GM23248 (cell line): ENCODE data around the gene TAPT1. TPM values are rescaled to one million over a fixed set of nuclear protein-coding genes. Genes with fewer than 3 reads are reported as not detected.

Experiments
- DNase-seq: peaks from one replicate; pipeline ENCODE4 v3.0.0-alpha.2; 2015
- H2AFZ ChIP-seq: fragments of 200-600 bp; sonication (generic); 2 replicates; pipeline ENCODE4 v1.6.1; 2016; ENCODE audit warnings: antibody characterized with exemption
- H3F3A ChIP-seq: fragments of 200-600 bp; sonication (generic); 2 replicates; pipeline ENCODE4 v1.6.1; 2016; ENCODE audit warnings: mild to moderate bottlenecking, antibody characterized with exemption, mixed run types; ENCODE audit not compliant: insufficient read depth
- H3K27ac ChIP-seq: fragments of 200-600 bp; sonication (generic); 2 replicates; pipeline ENCODE4 v1.5.1; 2016; ENCODE audit warnings: mild to moderate bottlenecking
- H3K27me3 ChIP-seq: fragments of 200-600 bp; sonication (generic); replicated peaks from 2 replicates; pipeline ENCODE4 v1.6.1; 2016; ENCODE audit warnings: mild to moderate bottlenecking; ENCODE audit not compliant: insufficient read depth
- H3K36me3 ChIP-seq: fragments of 200-600 bp; sonication (generic); 2 replicates; pipeline ENCODE4 v1.6.1; 2016; ENCODE audit warnings: low read depth, mild to moderate bottlenecking
- H3K4me1 ChIP-seq: fragments of 200-600 bp; sonication (generic); 2 replicates; pipeline ENCODE4 v1.6.1; 2016; ENCODE audit warnings: mild to moderate bottlenecking; ENCODE audit not compliant: insufficient read depth
- H3K4me2 ChIP-seq: fragments of 200-600 bp; sonication (generic); one replicate; pipeline ENCODE4 v1.6.1; 2016; ENCODE audit warnings: mild to moderate bottlenecking; ENCODE audit not compliant: unreplicated experiment
- H3K4me3 ChIP-seq: fragments of 200-600 bp; sonication (generic); 2 replicates; pipeline ENCODE4 v1.5.1; 2016; ENCODE audit warnings: mild to moderate bottlenecking
- H3K79me2 ChIP-seq: fragments of 200-600 bp; sonication (generic); 2 replicates; pipeline ENCODE4 v1.6.1; 2016; ENCODE audit warnings: mild to moderate bottlenecking; ENCODE audit not compliant: insufficient read depth
- H3K9ac ChIP-seq: fragments of 200-600 bp; sonication (generic); 2 replicates; pipeline ENCODE4 v1.6.1; 2016; ENCODE audit warnings: mild to moderate bottlenecking
- H3K9me2 ChIP-seq: fragments of 200-600 bp; sonication (generic); 2 replicates; pipeline ENCODE4 v1.6.1; 2016; ENCODE audit warnings: mixed run types, mild to moderate bottlenecking, moderate library complexity; ENCODE audit not compliant: insufficient read depth
- H3K9me3 ChIP-seq: fragments of 200-600 bp; sonication (generic); one replicate; pipeline ENCODE4 v1.6.1; 2017; ENCODE audit warnings: low read depth
- H4K20me1 ChIP-seq: fragments of 200-600 bp; sonication (generic); 2 replicates; pipeline ENCODE4 v1.6.0; 2016; ENCODE audit not compliant: insufficient read depth
- EZH2 ChIP-seq: fragments of 200-600 bp; sonication (generic); IDR thresholded peaks from 2 replicates; pipeline ENCODE4 v1.6.1; 2018; ENCODE audit warnings: antibody characterized with exemption, mild to moderate bottlenecking; ENCODE audit not compliant: insufficient read depth, poor library complexity, severe bottlenecking
- EZH2phosphoT487 ChIP-seq: fragments of 200-600 bp; sonication (generic); IDR thresholded peaks from 2 replicates; pipeline ENCODE4 v1.6.1; 2018; ENCODE audit warnings: antibody characterized with exemption, moderate library complexity, mild to moderate bottlenecking, low read depth; ENCODE audit not compliant: insufficient read depth
- WGBS, 2 experiments: methylation state at CpG; one replicate each; pipeline ENCODE4 v1.1.6; 2015 to 2017; ENCODE audit warnings: low lambda C conversion rate in 2 of 2, low coverage in 1 of 2; ENCODE audit errors: missing lambda C conversion rate in 2 of 2; 5-methylcytosine and 5-hydroxymethylcytosine counted together
- in situ Hi-C: fragments of 300-500 bp; cut with MboI; formaldehyde crosslinking; loops from 2 replicates; pipeline ENCODE4 v1.15.0; 2020
- polyA plus RNA-seq: library from polyadenylated mRNA; unstranded; fragments of >200 nt; fragmentation: Nextera tagmentation; extraction: Ambion mirVana; gene quantifications from 2 replicates; pipeline ENCODE4 v1.2.1, GENCODE V29; 2016
- total RNA-seq: library from RNA; depleted of rRNA; stranded (reverse); fragments of >200 nt; shearing (Covaris generic); gene quantifications from 2 replicates; pipeline ENCODE4 v1.2.3, GENCODE V29; 2014; rRNA removed

TAPT1 gene, protein sequence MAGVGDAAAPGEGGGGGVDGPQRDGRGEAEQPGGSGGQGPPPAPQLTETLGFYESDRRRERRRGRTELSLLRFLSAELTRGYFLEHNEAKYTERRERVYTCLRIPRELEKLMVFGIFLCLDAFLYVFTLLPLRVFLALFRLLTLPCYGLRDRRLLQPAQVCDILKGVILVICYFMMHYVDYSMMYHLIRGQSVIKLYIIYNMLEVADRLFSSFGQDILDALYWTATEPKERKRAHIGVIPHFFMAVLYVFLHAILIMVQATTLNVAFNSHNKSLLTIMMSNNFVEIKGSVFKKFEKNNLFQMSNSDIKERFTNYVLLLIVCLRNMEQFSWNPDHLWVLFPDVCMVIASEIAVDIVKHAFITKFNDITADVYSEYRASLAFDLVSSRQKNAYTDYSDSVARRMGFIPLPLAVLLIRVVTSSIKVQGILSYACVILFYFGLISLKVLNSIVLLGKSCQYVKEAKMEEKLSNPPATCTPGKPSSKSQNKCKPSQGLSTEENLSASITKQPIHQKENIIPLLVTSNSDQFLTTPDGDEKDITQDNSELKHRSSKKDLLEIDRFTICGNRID
- 13.2 and 16.8 TPM in 2 replicates for total RNA-seq
- 7.8 and 9.7 TPM in 2 replicates for polyA plus RNA-seq

DNA sequence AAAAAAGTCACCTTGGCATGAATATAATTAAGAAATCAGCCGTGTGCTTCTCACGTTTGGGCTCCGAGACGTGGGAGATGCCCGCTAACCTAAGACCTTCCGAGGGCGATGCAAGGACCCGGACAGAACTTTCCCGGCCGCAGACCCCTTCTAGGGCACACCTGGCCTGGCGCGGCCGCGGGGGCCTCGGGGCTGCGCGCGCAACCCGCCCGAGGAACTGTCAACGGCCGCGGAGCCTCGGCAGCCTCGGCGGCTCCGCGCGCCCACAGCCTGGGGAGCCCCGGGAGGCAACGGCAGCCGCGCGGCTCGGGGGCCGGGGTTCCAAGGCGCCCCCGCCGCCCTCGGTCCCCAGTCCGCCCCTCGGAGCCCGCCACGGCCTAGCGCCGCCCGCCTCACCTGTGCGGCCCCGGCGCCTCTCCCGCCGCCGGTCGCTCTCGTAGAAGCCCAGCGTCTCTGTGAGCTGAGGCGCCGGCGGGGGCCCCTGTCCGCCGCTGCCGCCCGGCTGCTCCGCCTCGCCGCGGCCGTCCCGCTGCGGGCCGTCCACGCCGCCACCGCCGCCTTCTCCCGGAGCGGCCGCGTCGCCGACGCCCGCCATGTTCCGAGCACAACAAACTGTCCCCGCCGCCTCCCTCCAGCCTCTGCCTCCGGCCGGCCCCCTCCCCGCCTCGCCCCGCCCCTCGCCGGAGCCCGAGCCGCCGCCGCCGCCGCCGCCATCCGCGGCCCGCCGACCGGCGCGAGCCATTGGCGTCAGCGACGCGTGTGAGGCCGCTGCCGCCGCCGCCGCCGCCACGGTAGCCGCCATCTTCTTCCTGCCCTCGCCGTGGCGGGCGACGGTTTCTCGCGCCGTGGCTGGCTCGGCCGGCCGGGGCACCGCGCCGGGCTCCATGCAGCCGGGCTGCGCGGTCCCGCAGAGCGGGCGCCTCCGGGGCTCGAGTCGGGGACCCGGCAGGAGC lies at the start of gene TAPT1:
Gene TAPT1, minus strand, starts transcription at position 609 of the 953 bp plus-strand sequence. Its CDS starts 14 bp downstream, at position 595.
- peaks cover 13% of the 10 kb centered on the region; the same call in 1 of the 2 replicates for H3K4me1 ChIP-seq
- H3K36me3 ChIP-seq = no peaks in the 10 kb centered on the region
- TF ChIP-seq EZH2phosphoT487 = no peak
- no peak for TF ChIP-seq EZH2
- no peaks in the 10 kb centered on the region for H3K27me3 ChIP-seq
- peak within 1 kb of the TSS; percentile 63 for H3K27ac ChIP-seq
- DNase-seq = peak; percentile 89
- no peaks in the 10 kb centered on the region for H3K9me2 ChIP-seq
- 0 to 1% methylated on average over 50 to 117 of the region's 143 CpGs for WGBS, 2 experiments
- peak within 1 kb of the TSS; percentile 92 for H2AFZ ChIP-seq
- peak within 1 kb of the TSS; percentile 89 for H3K4me2 ChIP-seq
- H3K9ac ChIP-seq = peak within 1 kb of the TSS; percentile 80
- peaks cover 47% of the 10 kb centered on the region for H3K79me2 ChIP-seq
- H3F3A ChIP-seq = peaks cover 9% of the 10 kb centered on the region; the same call in 1 of the 2 replicates
- in situ Hi-C loops = no loop called here
- peak within 1 kb of the TSS; percentile 92 for H3K4me3 ChIP-seq
- H4K20me1 ChIP-seq = no peaks in the 10 kb centered on the region
- H3K9me3 ChIP-seq = no peaks in the 10 kb centered on the region

DNA sequence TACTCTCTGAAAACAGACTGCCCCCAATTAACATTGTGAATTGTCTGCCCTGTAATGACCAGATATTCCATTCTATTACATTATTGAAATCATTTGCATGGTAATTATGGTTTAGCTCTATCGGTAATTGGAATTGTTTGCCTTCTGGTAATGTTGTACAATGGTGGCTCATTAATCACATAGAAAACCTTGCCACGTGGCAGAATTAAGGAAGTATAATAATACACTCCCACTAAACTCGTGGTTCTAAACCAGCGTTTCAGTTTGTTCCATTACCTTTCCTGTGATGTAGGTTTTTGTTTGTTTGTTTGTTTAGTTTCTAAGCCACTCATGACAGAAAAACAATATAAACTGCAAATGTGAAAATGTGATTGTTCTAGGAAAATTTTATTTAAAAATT lies 45.1 kb upstream of the TAPT1 start:
- no peaks in the 10 kb centered on the region for H3K79me2 ChIP-seq
- H3K36me3 ChIP-seq = no peaks in the 10 kb centered on the region
- no peaks in the 10 kb centered on the region for H4K20me1 ChIP-seq
- no peak overlapping the region for H3K9ac ChIP-seq
- H2AFZ ChIP-seq = no peak overlapping the region
- TF ChIP-seq EZH2 (no peak), EZH2phosphoT487 (no peak)
- in situ Hi-C loops = no loop called here
- peaks cover 25% of the 10 kb centered on the region for H3F3A ChIP-seq
- no peaks in the 10 kb centered on the region for H3K9me3 ChIP-seq
- no peak overlapping the region for H3K4me2 ChIP-seq
- H3K9me2 ChIP-seq = no peaks in the 10 kb centered on the region
- no peak overlapping the region for H3K27ac ChIP-seq
- WGBS, 2 experiments = 77 to 78% methylated on average over 4 of the region's 4 CpGs
- H3K27me3 ChIP-seq = no peaks in the 10 kb centered on the region
- DNase-seq = no peak
- no peak overlapping the region for H3K4me3 ChIP-seq
- peaks cover 16% of the 10 kb centered on the region for H3K4me1 ChIP-seq

DNA sequence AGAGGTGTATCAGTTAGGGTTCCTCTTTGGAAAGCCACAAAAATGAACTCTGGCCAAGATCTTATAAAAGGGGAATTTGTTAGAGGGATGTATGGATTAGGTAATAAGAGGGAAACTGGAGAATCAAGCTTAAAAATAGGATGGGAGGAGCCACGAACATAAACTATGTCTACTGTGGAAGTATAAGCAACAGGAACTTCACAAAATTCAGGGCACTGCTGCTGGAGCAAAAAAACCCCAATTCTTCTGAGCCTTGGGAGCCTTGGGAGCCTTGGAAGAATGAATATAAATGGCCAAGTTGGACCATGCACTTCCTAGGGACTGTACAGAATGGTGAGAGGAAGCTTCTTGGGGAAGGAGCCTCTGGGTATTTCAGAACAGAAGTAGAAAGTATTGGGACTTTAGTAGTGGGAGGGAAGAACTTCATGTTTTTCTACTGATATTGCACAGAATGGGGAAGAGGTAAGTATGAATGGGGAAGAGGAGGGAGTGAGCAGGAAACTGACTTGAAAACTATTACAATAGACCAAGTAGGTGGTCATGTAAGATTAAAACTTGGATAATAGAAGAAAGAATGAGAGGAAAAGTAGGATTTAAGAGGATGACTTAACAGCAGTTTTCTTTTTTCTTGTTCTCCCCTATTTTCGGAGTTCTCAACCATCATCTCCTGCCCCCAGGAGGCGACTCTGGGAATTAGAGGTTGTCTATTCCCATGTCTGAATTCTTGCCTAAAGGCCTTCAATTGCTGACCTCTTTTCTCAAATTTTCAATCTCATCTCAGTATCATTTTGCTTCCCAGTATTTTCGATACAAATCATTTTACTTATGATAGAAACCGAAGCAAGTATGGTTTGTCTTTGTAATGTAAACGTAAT lies 44.4 kb upstream of the TAPT1 start:
- H3K27ac ChIP-seq = peak overlapping the region; percentile 65
- H2AFZ ChIP-seq = peak overlapping the region; percentile 40; the same call in 1 of the 2 replicates
- peak overlapping the region; percentile 28 for H3K4me3 ChIP-seq
- no peaks in the 10 kb centered on the region for H3K36me3 ChIP-seq
- TF ChIP-seq EZH2 (no peak), EZH2phosphoT487 (no peak)
- DNase-seq = peak; percentile 15
- H3K27me3 ChIP-seq = no peaks in the 10 kb centered on the region
- peak overlapping the region; percentile 30; the same call in 1 of the 2 replicates for H3K9ac ChIP-seq
- in situ Hi-C loops = no loop called here
- H3F3A ChIP-seq = peaks cover 25% of the 10 kb centered on the region
- H4K20me1 ChIP-seq = no peaks in the 10 kb centered on the region
- peak overlapping the region; percentile 76 for H3K4me2 ChIP-seq
- H3K9me2 ChIP-seq = no peaks in the 10 kb centered on the region
- WGBS, 2 experiments = 81 to 90% methylated on average over 6 of the region's 6 CpGs
- H3K79me2 ChIP-seq = no peaks in the 10 kb centered on the region
- H3K9me3 ChIP-seq = no peaks in the 10 kb centered on the region
- H3K4me1 ChIP-seq = peaks cover 16% of the 10 kb centered on the region
